Activated CD8-positive, alpha-beta memory T cell treated with anti-CD3 and anti-CD28 coated beads, Interleukin-2, amount 50 U/mL, for 24 hours (primary cell): ENCODE results near the gene LMNTD2.

Experiments used
- DNase-seq: peaks from one replicate; pipeline ENCODE4 v3.0.0-alpha.2; 2020; ENCODE audit errors: extremely low read depth

The LMNTD2 gene

DNA sequence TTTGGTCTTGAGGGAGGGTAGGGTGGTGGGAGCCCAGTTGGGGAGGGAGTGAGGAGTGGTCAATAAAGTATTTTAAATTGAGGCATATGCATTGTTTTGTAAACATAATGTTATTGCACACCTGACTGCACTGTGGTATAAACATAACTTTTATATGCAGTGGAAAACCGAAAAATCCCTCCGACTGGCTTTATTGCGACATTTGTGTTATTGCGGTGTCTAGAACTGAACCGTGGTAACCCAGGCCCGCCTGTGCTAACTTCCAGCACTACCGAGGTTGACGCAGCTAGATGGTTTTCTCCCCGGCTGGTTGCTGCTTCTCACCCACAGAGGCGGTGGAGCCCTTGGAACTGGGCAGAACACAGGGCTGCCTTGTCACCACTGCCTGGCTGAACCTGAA, 45.9 kb downstream of the LMNTD2 start:
- no peak for DNase-seq

DNA sequence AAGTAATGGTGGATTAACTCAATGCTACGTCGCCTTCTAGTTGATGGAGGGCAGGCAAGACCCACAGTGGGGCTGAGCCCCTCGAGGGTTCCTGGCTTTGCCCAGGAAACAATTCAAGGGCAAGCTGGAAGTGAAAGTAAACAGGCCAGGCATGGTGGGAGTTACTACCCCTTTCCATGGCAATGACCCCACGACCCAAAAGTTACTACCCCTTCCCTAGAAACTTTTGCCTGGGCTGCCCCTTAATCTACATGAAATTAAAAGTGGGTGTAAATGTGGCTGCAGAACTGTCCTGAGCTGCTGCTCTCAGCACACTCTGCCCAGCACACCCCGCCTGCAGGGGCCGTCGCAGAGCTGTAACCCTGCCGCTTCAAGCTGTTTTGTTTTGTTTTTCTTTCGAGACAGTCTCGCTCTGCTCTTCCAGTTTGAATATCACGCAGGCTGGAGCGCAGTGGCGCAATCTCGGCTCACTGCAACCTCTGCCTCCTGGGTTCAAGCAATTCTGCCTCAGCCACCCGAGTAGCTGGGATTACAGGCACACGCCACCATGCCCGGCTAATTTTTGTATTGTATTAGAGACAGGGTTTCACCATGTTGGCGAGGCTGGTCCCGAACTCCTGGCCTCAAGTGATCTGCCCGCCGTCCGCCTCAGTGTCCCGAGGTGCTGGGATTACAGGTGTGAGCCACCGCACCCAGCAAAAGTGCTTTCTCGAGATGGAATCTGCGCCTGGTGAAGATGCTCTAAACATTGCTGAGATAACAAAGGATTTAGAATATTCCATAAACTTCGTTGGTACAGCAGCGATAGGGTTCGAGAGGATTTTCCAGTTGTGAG, 47.6 kb downstream of the LMNTD2 start:
- no peak for DNase-seq

DNA sequence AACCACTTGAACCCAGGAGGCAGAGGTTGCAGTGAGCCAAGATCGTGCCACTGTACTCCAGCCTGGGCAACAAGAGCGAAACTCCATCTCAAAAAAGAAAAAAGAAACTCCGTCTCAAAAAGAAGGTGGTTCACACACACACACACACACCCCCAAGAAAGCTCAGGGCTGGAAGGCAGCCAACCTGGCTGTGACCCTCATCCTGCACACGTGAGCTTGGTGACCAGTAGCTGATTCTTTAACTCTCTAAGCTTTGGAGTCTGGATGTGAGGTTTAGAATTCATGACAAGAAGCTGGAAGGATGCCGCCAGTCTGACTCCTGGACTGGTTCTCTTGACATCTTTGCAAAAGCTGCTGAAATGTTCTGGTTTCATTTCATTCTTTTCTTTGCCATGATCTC, 51.6 kb downstream of the LMNTD2 start:
- DNase-seq, result no peak

DNA sequence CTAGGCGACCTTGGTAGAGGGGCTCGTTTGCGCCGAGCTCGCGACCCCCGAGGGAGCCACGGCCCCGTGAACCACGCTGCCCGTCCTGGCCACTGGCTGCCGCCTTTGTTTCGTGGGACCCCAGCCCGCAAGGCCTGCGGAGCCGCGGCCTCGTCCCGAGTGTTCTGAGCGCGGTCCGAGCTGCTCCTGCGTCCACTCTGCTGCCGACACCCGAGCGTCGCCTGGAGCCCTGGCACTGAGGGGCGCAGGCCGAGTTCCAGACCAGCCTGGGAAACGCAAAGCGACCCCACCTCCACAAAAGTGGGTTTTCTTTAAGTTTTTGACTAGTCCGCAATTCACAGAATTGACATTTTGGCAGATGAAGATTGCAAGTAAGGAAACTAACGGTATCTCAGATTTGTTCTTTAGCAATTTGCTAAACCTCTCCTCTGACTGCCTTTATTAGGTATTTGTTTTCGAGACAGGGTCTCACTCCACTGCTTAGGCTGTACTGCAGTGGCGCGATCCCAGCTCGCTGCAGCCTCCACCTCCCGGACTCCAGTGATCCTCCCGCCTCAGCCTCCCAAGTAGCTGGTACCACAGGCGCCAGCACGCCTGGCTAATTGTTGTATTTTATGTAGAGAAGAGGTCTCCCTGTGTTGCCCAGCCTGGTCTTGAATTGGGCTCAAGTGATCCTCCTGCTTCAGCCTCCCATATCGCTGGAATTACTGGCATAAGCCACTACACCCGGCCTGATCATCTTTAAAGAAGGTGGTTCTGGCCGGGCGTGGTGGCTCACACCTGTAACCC, 52.6 kb downstream of the LMNTD2 start:
- no peak for DNase-seq

DNA sequence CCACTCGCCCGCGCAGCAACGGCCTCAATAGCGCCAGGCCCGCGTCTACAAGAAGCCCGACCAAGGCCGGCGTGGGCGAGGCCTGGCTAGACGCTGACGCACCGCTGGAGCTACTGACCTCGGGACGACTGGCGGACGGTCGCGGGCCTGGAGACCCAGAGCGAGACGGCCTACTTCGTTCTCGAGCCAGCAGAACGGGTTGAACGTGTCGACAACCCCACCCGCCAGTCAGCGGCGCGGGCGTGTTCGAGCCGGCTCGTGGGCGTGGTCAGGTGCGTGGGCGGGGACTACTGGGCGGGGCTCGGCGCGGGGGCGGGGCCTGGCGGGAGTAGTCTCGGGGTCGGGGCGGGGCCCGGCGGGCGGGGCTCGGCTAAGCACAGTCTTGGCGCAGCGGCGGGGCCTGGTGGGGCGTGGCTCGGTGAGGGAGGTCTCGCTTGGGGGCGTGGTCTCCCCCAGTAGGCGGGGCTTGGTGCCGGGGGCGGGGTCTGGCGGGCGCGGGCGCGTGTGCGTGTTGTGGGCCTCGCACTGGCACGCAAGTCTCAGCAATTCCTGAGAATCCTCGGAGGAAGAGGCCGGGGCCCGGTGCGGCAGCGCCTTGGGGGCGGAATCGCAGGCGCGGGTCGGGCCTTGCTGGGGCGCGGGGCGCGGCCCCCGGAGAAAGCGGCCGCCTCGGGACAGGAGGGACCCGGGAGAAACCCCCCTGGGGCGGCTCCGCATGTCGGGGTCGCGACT, 53.4 kb downstream of the LMNTD2 start, which contains the start of gene RNH1:
Gene RNH1, minus strand, starts transcription at position 248 of the 732 bp plus-strand sequence. CDS start 5,080 bp downstream, outside the sequence.
- peak; percentile 96 for DNase-seq

DNA sequence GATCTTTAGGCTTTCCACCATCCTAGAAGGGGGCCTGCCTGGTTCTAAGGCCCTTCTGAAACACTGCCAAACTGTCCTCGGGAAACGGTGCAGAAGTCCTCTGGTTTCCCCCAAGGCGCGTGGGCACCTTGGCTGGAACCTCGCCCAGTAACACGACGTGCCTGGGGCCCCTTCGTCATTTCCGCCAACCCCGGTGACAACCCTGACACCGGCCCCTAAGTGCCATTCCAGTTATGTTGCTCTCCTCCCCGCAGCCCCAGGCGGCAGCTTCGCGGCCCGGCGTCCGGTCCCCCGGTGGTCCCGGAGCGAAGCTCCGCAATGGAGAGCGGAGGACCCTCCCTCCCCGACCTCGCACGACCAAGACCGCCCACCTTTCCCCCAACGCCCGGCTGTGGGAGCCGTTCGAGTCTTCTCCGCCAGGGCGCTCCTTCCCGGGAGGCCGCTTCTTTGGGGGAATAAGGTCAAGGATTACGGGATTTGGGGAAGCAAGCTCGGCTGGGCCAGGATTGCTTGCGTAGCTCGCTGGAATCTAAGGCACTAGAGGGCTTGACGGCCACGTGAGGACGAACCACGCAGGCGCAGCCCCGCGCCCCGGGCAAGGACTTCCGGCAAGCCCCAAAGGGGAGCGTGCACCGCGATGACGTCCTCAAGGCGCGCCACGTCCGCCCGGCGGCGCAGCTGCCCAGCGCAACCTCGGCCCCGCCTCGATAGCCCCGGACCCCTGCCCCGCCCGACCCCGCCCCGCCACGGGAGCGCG, 54.1 kb downstream of the LMNTD2 start:
- peak; percentile 84 for DNase-seq

DNA sequence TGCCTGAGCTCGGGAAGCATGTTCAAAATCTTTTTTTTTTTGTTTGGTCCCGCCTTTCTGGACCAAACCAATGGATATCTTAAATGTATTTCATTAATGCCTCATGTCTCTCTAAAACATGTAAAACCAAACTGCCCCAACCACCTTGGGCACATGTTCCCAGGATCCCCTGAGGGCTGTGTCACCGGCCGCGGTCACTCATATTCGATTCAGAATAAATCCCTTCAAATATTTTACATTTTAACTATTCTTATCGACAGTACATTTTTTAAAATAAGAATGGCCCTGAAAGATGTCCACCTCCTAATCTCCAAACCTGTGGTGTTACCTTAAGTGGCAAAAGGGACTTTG, 55.6 kb downstream of the LMNTD2 start:
- no peak for DNase-seq
